Left ventricle myocardium superior (tissue), 1 donor: ENCODE data around the gene PTPRN2. TPM values are rescaled to one million over a fixed set of nuclear protein-coding genes. Genes with fewer than 3 reads are reported as not detected.
"Not testable (repeated sequence)": the region's sequence is repeated elsewhere in the genome, so short reads cannot be mapped to it uniquely, and the experiment has no call there.

ENCODE experiments used
- ATAC-seq: fragments of 200-7000 bp; cut with Tn5 transposase; one replicate; pipeline ENCODE4 v1.9.1; 2020; ENCODE audit warnings: mild to moderate bottlenecking, moderate library complexity
- DNase-seq: peaks from one replicate; pipeline ENCODE4 v3.0.0-alpha.2; 2020
- intact Hi-C: fragments of 100-400 bp; cut with micrococcal nuclease; formaldehyde crosslinking; loops from one replicate; pipeline ENCODE4 v1.11.0; 2022
- total RNA-seq: library from RNA; stranded (reverse); fragmentation: NEBNext Ultra II Directional; extraction: Animal tissue kit (Norgen Biotek cat#: 25700); gene quantifications from one replicate; pipeline ENCODE4 v1.2.1, GENCODE V29; 2021
- donor health status: DM: no; HTN: yes; CAD: no; lungs with severe emphysema.

Gene PTPRN2
- total RNA-seq, 1 donor from 2014 or later, result 1.3 TPM

DNA sequence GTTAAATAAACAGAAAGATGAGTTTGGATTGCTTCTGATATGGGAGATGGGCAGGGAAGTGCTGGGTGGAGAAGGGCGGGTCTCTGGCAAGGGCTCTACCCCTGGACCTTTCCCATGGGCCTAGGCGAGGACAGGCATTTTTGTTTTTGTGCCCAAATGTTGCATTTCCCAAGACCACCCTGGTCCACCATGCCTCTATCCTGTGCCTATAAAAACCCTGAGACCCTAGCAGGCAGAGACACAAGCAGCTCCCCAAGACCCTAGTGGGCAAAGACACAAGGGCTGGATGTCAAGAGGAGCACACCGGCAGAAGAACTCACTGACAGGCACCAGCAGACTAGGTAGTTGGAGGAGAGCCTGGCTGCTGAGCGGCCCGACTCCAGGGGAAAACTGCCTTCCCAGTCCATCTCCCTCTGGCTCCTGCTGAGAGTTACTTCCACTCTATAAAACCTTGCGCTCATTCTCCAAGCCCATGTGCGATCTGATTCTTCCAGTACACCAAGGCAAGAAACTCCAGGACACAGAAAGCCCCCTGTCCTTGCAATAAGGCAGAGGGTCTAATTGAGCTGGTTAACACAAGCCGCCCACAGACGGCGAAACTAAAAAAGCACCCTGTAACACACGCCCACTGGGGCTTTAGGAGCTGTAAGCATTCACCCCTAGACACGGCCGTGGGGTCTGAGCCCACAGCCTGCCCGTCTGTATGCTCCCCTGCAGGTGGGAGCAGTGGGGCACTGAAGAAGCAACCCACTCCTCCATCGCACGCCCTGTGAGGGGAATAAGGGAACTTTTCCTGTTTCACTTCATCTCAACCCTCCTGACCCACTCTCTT lies 291.4 kb downstream of the PTPRN2 start:
- intact Hi-C loops, result no loop called here
- ATAC-seq, result no peak
- DNase-seq, result no peak

DNA sequence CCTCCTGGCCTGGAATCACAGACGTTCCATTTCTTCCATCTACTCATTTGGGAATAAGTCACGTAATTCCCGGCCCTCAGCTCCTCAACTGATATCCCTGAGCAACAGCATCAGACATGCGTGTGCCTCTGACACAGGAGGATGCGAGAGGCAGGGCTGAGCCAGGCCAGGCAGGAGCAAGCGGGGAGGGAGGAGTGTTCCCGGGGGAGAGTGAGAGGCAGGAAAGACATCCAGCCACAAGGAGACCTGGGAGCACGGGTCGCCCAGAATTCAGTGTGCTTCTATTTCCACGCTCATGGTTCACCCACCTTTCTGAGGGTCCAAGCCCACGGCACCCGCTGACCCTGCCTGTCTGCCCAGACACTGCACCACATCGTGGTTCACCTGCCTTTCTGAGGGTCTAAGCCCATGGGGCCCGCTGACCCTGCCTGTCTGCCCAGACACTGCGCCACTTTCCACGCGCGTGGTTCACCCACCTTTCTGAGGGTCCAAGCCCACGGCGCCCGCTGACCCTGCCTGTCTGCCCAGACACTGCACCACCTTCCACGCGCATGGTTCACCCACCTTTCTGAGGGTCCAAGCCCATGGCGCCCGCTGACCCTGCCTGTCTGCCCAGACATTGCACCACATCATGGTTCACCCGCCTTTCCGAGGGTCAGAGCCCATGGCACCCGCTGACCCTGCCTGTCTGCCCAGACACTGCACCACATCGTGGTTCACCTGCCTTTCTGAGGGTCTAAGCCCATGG lies 293.0 kb downstream of the PTPRN2 start:
- ATAC-seq, DNase-seq, intact Hi-C loops: not testable (repeated sequence)

DNA sequence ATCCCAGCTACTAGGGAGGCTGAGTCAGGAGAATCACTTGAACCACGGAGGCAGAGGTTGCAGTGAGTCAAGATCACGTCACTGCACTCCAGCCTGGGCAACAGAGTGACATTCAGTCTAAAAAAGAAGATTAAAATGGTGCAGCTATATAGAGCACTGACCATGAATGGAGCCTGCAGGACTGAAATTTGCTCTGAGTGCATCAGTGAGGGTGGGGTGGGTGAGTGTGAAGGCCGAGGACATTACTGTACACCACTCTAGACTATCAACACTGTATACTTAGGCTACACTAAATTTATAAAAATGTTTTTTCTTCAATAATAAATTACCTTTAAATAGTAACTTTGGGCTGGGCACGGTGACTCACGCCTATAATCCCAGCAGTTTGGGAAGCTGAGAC lies 294.7 kb downstream of the PTPRN2 start:
- intact Hi-C loops, result no loop called here
- ATAC-seq (no peak), DNase-seq (no peak)

DNA sequence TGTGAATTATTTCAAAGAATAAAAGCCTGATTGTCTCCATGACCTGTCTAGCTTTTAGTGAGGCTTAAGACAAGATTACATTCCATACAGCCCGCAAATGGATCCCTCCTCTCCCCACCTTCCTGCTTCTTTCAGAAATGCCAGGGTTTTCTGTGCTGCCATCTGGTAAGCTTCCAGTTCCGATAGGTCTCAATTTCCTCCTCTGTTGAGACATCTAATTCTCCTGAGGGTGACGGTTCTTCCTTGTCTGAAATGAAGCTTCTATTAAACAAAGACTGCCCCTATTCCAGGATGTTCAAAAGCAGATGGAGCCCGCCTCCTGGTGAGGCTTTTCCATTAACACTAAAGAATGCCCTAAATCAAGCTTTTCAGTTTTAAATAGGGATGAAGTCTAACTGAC lies 295.6 kb downstream of the PTPRN2 start:
- no peak for DNase-seq
- intact Hi-C loops, result no loop called here
- no peak for ATAC-seq

DNA sequence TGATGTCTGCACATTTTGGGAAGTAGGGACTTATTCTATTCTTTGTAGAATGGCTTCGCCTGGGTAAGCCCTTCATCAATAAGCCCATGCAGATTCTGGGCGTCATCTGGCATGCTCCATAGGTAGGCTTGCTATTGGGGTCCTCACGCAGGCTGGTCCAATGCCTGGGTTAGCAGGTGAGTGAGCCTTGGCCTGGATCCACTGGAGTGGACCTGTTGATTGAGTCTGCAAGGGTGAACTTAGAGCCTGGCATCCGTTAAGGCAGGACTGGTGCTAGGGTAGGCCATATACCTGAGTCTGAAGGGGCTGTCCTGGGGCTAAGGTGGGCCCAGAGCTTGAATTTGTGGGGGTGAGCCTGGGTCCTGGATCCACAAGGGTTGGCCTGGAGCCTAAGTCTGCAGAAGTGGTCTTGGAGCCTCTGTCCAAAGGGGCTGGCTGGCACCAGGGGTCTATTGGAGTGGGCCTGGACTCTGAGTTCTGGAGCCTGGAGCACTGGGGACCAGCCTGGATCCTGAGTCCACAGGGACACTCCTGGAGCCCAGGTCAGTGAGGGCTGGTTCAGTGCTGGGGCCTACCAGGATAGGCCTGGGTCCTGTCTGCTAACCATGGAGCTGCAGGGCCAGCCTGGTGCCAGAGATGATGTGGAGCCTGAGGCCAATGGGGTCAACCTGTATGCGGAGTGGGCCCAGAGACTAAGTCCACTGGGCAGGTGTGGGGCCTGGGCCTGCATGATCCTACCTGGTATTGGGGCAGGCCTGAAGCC lies 297.7 kb downstream of the PTPRN2 start:
- DNase-seq (no peak), ATAC-seq (no peak)
- intact Hi-C loops, result no loop called here

DNA sequence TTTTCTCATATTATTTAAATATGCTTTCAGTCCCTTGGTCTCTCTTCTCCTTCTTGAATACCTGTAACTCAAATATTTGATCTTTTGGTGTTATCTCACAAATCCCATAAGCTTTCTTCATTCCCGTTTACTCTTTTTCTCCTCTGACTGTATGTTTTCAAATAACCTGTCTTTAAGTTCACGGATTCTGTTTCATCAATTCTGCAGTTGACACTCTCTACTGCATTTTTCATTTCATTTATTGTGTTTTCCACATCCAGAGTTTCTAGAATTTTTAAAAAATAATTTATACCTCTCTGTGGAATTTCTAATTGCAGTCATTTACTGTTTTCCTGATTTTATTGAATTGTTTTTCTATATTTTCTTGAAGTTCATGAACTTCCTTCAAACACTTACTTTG lies 298.4 kb downstream of the PTPRN2 start:
- ATAC-seq (no peak), DNase-seq (no peak)
- intact Hi-C loops, result no loop called here

DNA sequence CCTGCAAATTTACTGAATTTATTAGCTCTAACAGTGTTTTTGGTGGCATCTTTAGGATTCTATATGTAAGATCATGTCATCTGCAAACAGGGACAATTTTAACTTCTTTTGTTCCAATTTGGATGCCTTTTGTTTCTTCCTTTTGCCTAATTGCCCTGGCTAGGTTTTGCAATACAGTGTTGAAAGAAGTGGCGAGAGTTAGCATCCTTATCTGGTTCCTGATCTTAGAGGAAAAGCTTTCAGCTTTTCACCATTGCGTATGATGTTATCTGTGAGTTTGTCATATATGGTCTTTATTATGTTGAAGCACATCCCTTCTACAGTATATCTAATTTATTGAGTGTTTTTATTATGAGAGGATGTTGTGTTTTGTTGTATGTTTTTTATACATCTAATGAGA lies 301.4 kb downstream of the PTPRN2 start:
- intact Hi-C loops, result no loop called here
- ATAC-seq (no peak), DNase-seq (no peak)

DNA sequence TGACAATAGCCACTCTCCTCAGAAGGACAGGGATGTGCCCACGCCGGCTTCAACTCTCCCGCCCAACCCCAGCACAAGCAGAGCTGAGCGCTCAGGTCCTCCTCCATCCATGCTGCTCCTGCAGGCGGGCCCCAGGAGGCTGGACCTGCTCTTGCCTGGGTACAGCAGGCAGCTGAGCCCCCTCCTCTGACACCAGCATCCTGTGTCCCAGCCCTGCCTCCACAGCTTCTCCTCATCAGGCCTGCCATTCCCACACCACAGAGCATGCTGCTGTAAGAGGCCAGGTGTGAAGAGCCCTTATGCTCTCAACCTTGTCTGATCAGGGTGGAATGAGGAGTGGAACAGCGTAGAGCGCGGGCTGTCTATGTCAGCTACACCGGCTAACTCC lies 302.2 kb downstream of the PTPRN2 start:
- no peak for ATAC-seq
- intact Hi-C loops, result no loop called here
- no peak for DNase-seq

DNA sequence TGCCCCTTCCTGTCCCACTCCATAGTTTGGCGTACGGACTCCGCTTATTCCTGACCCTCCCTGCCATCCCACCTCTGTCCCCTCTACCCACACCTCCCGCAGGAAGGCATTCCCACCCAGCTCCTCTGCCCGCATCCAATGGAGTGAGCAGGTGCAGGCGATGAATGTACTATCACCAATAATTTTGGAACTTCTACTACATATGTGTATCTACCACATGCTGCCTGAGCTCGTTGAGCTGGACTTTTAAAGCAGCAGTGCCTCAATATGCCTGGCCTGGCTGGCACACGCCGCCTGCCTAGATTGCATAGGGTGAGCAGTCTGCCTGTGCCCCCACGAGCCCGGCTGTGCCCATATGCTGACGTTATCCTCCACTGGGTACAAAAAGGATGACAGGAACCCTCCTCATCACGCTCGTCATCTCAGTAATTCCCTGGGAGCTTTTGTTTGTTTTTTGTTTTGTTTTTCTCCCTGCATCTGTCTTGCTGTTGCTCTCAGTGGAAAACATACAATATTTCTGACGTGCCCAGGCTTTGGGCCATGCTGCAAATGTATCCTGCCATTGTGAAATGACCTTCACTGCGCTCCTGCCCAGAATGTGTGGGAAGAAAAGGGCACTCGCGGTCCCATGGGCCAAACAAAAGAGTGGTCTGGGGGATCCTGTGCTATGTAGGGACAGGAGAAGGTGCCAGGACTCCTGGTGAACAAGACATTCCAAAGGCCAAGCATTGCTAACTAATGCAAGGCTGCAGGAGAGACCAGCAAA lies 302.8 kb downstream of the PTPRN2 start:
- ATAC-seq, result no peak
- intact Hi-C loops, result no loop called here
- DNase-seq, result no peak

DNA sequence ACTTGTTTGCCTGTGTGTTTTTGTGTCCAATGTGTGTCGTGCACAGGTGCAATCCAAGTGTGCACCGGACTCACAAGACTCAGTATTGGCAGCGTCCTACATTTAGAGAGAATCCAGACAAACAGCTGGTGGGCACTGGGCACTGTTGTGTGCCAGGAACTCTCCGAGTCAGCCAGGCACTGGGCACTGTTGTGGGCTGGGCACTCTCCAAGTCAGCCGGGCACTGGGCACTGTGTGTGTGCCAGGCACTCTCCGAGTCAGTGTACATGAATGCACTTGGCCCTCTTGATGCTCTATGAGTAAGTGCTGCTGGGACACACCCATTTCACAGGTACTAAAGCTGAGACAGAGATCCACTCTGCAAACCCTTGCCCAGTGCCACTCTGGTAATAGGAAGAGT lies 303.5 kb downstream of the PTPRN2 start:
- DNase-seq (no peak), ATAC-seq (no peak)
- intact Hi-C loops, result no loop called here

DNA sequence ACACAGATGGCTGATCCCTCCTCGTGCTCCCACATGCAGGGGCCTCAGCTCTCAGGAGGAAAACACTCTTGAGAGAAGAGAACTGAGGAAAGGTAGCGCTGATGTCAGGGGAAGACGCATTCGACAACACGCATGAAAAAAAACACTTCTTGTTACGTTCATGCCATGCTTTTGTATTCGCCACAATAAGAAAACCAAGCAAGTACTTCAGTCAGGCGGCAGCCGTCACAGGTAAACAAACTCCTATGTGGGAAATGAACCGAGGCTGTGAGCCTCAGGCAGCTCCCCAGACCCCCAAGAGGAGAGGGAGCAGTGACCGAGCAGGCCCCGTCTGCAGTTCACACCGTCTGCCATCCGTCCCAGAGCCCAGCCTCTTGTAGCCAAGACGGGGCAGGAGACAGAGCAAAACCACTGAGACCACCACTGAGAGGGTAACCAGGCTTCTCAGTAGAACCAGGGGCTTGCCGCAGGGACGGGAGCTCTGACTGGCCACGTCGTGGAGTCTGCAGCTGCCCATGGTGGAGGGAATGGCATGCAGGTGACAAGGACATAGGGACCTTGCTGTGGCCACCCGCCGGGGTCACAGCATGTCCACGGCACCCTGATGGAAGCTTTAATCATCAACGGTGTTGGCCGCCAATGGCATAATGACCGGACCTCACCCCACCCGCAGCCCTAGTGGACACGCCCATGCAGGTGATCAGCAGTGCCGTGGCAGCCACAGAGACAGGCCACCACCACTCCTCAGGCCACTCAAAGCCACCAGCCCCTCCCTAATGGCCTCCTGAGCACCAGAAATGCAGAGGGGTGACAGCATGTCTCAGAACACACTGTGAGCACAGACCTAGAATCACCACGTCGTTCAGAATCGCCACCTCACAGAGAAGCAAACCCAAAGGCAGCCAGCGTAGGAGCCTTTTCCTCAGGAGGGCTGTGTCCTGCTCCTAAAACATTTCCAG lies 304.3 kb downstream of the PTPRN2 start:
- intact Hi-C loops, result no loop called here
- ATAC-seq (no peak), DNase-seq (no peak)

DNA sequence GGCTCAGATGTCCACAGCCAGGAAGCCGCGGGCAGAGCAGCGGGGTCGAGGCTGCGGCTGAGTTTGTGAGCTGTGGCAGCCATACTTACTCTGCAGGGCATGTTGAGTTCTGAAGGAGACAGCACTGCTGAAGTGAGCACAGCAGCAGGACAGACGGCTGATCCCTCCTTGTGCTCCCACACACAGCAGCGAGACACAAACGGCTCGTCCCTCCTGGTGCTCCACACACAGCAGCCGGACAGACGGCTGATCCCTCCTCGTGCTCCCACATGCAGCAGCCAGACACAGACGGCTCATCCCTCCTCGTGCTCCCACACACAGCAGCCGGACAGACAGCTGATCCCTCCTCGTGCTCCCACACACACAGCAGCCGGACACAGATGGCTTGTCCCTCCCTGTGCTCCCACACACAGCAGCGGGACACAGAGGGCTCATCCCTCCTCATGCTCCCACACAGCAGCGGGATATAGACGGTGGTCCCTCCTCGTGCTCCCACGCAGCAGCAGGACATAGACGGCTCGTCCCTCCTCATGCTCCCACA lies 305.1 kb downstream of the PTPRN2 start:
- ATAC-seq (no peak), DNase-seq (peak; percentile 11)
- intact Hi-C loops, result no loop called here

DNA sequence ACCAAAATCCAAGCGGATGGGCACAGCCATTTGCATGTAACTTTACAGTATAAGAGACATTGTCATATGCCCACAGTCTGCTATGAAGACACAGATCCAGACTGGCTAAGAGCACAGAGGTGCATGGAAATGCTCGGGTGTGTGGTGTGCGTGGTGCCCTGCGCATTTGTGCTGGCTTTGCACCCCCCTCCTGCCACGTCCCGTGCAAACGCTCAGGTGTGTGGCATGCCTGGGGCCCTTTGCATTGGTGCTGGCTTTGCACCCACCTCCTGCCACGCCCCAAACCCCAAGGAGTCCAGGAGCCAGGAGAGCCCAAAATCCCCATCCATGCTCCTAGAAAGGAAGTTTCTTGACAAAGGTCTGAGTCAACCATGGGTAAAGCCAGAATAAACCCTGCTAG lies 306.2 kb downstream of the PTPRN2 start:
- DNase-seq (no peak), ATAC-seq (no peak)
- intact Hi-C loops, result no loop called here

DNA sequence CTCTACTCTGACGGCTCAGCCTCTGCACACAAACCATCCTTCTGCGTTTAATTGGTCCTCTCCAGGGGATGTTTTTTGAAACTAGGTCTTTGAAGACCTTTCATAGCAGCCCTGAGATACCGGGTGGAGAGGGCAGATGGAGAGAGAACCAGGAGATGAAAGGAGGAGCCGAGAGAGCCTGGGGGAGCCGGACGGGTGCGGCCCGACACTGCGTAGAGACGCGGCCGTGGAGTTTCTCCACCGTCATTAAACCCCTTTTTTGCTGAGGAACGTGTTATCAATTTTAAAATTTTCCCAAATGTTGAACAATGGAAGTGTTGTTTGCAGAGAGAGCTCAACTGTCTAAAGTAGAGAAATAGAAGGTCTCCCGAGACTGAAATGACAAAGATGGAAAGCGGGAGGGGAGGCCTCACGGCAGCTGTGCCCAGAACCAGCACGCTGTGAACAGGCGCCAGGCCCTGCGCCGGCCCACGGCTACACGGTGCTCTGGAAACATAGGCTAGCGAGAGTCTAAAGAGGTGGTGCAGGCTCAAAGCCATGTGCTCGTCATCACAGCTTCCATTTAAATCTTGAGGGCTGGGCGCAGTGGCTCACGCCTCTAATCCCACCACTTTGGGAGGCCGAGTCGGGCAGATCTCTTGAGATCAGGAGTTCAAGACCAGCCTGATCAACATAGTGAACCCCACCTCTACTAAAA lies 307.0 kb downstream of the PTPRN2 start:
- intact Hi-C loops, result no loop called here
- no peak for ATAC-seq
- no peak for DNase-seq

DNA sequence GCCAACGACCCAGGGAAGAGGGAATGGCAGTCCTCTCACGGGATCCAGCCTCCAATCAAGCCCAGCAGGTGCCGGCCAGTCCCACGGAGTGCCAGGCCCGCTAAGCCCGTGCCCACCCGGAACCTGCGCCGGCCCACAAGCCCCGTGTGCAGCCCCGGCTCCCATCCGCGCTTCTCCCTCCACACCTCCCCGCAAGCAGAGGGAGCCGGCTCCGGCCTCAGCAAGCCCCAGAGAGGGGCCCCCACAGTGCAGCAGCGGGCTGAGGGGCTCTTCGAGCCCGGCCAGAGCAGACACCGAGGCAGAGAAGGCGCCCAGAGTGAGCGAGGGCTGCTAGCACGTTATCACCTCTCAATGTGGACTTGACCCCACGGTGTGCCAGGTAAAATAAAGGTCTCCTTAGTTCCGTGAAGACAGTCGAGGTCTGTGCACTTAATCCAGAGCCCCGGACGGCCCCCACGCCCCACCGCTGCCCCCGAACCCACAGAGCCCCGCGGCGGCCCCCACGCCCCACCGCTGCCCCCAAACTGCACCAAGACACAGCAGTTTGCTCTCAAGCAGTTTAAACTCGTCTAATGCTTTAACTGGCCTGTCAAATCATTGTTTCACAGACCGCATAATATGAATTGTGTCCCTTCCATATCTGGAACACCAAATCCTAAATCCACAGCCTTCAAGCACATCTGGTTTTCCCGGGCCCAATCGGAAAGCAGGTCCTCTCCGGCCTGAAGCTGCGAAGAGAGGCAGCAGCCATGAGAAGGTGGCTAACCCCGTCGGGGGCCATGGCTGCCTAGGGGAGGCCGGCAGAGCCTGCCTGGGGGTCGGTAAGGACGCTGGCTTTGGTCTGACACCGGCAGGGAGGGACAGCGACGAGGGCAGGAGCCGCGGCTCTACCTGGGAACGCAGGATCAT lies 307.8 kb downstream of the PTPRN2 start:
- DNase-seq, result peak; percentile 11
- no peak for ATAC-seq
- intact Hi-C loops, result no loop called here

DNA sequence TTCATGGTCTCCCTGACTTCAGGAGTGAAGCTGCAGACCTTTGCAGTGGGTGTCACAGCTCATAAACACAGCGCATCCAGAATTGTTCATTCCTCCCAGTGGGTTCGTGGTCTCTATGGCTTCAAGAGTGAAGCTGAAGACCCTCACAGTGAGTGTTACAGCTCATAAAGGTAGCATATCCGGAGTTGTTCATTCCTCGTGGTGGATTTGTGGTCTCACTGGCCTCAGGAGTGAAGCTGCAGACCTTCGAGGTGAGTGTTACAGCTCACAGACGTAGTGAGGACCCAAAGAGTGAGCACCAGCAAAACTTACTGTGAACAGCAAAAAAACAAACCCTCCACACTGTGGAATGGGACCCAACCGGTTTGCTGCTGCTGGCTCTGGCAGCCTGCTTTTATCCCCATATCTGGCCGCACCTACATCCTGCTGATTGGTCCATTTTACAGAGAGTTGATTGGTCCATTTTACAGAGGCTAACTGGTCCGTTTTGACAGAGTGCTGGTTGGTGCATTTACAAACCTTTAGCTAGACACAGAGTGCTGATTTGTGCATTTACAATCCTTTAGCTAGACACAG lies 308.8 kb downstream of the PTPRN2 start:
- no peak for DNase-seq
- intact Hi-C loops, result no loop called here
- no peak for ATAC-seq
